Ovary (tissue), 9 donors: ENCODE measurements around the gene VKORC1. TPM values are rescaled to one million over a fixed set of nuclear protein-coding genes. Genes with fewer than 3 reads are reported as not detected.

Experiments
- DNase-seq, 5 donors: peaks; one replicate each; pipeline ENCODE4 v3.0.0-alpha.2; 2019 to 2020
- H3K27ac ChIP-seq, 2 donors: fragments of 200-600 bp; one replicate each; pipeline versions ENCODE4 v1.5.1 to v1.8.0; 2019 to 2022
- H3K27me3 ChIP-seq: fragments of 200-600 bp; one replicate; pipeline ENCODE4 v1.8.0; 2022
- H3K36me3 ChIP-seq: fragments of 200-600 bp; sonication (generic); one replicate; pipeline ENCODE4 v1.5.1; 2019
- H3K4me1 ChIP-seq: one replicate; pipeline ENCODE4 v1.8.1; 2013; ENCODE audit warnings: mild to moderate bottlenecking, moderate library complexity; ENCODE audit not compliant: insufficient read depth
- H3K4me3 ChIP-seq: fragments of 200-600 bp; sonication (generic); one replicate; pipeline ENCODE4 v1.5.1; 2017
- H3K9me3 ChIP-seq, 2 donors: fragments of 200-600 bp in 1 of 2; sonication (generic) in 1 of 2; one replicate each; pipeline versions ENCODE4 v1.5.1 to v1.8.1; 2013 to 2019; ENCODE audit warnings: mild to moderate bottlenecking in 1 of 2, moderate library complexity in 1 of 2
- EP300 ChIP-seq: sonication (generic); formaldehyde crosslinking; IDR thresholded peaks from one replicate; pipeline ENCODE4 v1.6.1; 2017; ENCODE audit warnings: antibody characterized with exemption
- POLR2A ChIP-seq: fragments of 450-650 bp; IDR thresholded peaks from one replicate; pipeline ENCODE4 v1.6.1; 2017; ENCODE audit warnings: antibody characterized with exemption, mild to moderate bottlenecking, moderate library complexity
- WGBS, 3 donors: extraction: QIAGEN DNeasy Blood & Tissue Kit in 1 of 3; methylation state at CpG; one replicate each; pipeline versions ENCODE4 v1.1.5 to v1.1.7; 2013 to 2017; 5-methylcytosine and 5-hydroxymethylcytosine counted together
- intact Hi-C, 4 donors: fragments of 100-400 bp; cut with DNase I; formaldehyde crosslinking; loops; one replicate each; pipeline versions ENCODE4 v1.11.0 to v1.15.1; 2022 to 2023
- polyA plus RNA-seq, 2 donors: library from polyadenylated mRNA; stranded (reverse); fragments of 200-250 nt in 1 of 2; fragments of 350-450 nt in 1 of 2; fragmentation: Illumina TruSeq in 1 of 2; extraction: RNeasy Lipid Tissue Mini Kit (QIAGEN cat#74804) in 1 of 2; gene quantifications; one replicate each; pipeline ENCODE4 v1.2.3, GENCODE V29; 2013 to 2014
- total RNA-seq, 7 donors: library from RNA; depleted of rRNA in 2 of 7; stranded (reverse); fragments of >200 nt in 2 of 7; fragmentation: NEBNext Ultra II Directional in 3 of 7; extraction: Animal tissue kit (Norgen Biotek cat#: 25700) in 3 of 7; gene quantifications; one replicate each; pipeline versions ENCODE4 v1.1.0 to v1.2.4, GENCODE V29; 2016 to 2023
- TF ChIP-seq, protein P1 (sequence below), 3 donors: fragments of 450-650 bp in 2 of 3; fragments of 200-600 bp in 1 of 3; IDR thresholded peaks; one replicate each; pipeline versions ENCODE4 v1.5.1 to v1.8.0; 2016 to 2022; ENCODE audit warnings: antibody characterized with exemption in 3 of 3, mild to moderate bottlenecking in 1 of 3
- donor health status: DM: no; HTN: no; CAD: no; lungs with moderate emphysema.
- donor health status: DM: no; HTN: no; CAD: no.
- donor health status: Bipolar disorder and iron deficiency.
- donor health status: DM: yes; HTN: yes; CAD: no.
- donor health status: DM: no; HTN: no; CAD: no.
- donor health status: DM: yes; HTN: yes; CAD: no.

VKORC1 gene
- total and polyA plus RNA-seq, 9 donors, result 72.1 to 141 (median 86.4) TPM

DNA sequence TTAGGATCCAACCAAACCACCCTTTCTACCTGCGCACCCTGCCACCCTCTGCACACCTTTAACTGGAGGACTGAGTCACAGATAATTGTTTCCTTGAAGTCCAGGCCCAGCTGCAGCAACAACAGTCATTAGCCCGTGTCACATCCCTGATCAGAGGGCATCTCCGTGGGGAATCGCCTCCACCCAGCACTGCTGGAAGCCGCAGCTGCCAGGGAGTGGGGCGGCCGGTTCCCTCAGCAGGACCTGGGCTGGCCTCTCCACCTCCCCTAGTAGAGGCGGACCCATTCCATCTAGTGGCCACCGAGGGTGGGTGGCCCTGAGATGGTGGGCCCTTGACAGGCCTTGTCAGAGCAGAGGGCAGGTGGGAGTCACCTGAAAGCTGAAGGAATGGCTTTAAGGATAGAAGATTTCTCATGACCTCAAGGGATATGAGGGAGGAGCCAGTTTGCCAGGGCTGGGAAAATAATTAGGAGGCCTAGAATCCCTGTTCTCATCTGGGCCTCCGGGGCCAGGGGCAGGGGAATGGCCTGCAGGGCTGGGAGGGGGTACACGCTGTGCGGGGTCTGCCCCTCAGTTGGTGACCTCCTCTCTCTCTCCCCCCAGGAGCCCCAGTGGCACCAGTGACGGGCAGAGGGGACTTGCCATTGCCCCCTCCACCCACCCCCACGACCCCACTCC lies 12.1 kb downstream of the VKORC1 start:
- DNase-seq, result peak in 1 of 5 donors; percentile 16
- Histone ChIP-seq H3K27me3 (no peaks in the 10 kb centered on the region), H3K9me3 (no peaks in the 10 kb centered on the region), H3K4me1 (peaks cover 2% of the 10 kb centered on the region), H3K36me3 (no peaks in the 10 kb centered on the region), H3K27ac (no peak overlapping the region), H3K4me3 (no peak overlapping the region)
- WGBS, 3 donors, result 62 to 76% (median 63%) methylated on average over 13 to 14 of the region's 14 CpGs
- intact Hi-C loops, result loop anchor here in 1 of 4 donors (10.0 kb wide), 1 partner anchor 102 kb away; the partner anchor contains the start of gene FUS
- TF ChIP-seq EP300 (no peak), POLR2A (no peak)
- TF ChIP-seq, protein P1, sequence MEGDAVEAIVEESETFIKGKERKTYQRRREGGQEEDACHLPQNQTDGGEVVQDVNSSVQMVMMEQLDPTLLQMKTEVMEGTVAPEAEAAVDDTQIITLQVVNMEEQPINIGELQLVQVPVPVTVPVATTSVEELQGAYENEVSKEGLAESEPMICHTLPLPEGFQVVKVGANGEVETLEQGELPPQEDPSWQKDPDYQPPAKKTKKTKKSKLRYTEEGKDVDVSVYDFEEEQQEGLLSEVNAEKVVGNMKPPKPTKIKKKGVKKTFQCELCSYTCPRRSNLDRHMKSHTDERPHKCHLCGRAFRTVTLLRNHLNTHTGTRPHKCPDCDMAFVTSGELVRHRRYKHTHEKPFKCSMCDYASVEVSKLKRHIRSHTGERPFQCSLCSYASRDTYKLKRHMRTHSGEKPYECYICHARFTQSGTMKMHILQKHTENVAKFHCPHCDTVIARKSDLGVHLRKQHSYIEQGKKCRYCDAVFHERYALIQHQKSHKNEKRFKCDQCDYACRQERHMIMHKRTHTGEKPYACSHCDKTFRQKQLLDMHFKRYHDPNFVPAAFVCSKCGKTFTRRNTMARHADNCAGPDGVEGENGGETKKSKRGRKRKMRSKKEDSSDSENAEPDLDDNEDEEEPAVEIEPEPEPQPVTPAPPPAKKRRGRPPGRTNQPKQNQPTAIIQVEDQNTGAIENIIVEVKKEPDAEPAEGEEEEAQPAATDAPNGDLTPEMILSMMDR (IDR thresholded peaks at IDR 0.05), result no peak

DNA sequence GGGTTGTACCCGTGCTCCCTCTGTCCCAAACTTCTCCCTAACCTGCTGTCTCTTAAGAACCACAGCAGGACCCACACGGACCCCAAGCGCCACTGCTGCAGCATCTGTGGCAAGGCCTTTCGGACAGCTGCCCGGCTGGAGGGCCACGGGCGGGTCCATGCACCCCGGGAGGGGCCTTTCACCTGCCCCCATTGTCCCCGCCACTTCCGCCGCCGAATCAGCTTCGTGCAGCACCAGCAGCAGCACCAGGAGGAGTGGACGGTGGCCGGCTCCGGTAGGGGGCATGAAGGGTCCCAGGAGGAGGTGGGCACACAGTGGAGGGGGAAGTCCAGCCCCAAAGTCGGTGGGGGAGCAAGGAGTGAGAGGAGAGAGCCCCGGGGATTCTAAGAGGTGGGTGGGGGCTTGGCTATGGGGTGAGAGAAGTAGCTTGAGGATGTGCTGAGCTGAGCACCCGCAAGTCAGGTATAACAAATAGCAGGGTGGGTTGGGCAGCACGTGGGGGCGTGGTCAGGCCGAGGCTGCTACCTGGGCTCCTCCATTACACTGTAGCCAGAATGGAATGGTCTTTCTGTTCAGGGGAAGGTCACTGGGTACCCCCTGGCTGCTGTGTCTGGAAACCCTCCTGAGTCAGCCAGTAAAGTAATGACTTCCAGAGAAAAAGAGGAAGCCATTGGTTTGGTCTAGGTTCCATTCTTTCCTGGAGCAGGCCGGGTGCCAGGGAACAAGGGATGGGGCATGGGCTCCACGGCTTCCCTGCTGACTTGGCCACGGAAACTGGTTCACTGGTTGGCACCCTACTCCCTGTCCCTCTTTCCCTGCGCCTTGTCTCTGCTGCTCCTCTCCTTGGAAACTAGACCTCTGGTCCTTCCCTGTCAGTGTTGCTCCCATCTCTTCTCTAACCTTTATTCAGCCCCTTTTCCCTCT lies 12.9 kb downstream of the VKORC1 start:
- Histone ChIP-seq H3K27ac (no peak overlapping the region), H3K27me3 (no peaks in the 10 kb centered on the region), H3K4me1 (peaks cover 2% of the 10 kb centered on the region), H3K9me3 (no peaks in the 10 kb centered on the region), H3K36me3 (no peaks in the 10 kb centered on the region), H3K4me3 (no peak overlapping the region)
- 77 to 81% (median 78%) methylated on average over 26 of the region's 26 CpGs for WGBS, 3 donors
- intact Hi-C loops, result loop anchor here in 1 of 4 donors (10.0 kb wide), 1 partner anchor 103 kb away; the partner anchor contains the start of gene FUS
- no peak for DNase-seq
- no peak for TF ChIP-seq EP300
- no peak for TF ChIP-seq POLR2A
- TF ChIP-seq, protein P1 (IDR thresholded peaks at IDR 0.05), result no peak

DNA sequence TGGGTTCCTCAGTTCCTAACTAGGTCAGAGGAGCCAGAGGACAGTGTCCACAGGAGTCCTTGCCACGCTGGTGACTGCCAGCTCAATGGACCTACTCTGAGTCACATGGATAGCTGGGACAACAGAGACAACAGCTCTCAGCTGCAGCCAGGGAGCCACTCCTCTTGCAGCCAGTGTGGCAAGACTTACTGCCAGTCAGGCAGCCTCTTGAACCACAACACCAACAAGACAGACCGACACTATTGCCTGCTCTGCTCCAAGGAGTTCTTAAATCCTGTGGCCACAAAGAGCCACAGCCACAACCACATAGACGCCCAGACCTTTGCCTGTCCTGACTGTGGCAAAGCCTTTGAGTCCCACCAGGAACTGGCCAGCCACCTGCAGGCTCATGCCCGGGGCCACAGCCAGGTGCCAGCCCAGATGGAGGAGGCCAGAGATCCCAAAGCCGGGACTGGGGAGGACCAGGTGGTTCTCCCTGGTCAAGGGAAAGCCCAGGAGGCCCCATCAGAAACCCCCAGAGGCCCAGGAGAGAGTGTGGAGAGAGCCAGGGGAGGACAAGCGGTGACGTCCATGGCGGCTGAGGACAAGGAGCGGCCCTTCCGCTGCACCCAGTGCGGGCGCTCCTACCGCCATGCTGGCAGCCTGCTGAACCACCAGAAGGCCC lies 13.7 kb downstream of the VKORC1 start:
- H3K27me3 ChIP-seq, result no peaks in the 10 kb centered on the region
- peaks cover 2% of the 10 kb centered on the region for H3K4me1 ChIP-seq
- no peak overlapping the region for H3K27ac ChIP-seq
- no peak overlapping the region for H3K4me3 ChIP-seq
- H3K9me3 ChIP-seq, result no peaks in the 10 kb centered on the region
- TF ChIP-seq POLR2A, result no peak
- TF ChIP-seq, protein P1 (IDR thresholded peaks at IDR 0.05), result no peak
- TF ChIP-seq EP300, result no peak
- 91 to 94% (median 93%) methylated on average over 13 of the region's 13 CpGs for WGBS, 3 donors
- H3K36me3 ChIP-seq, result no peaks in the 10 kb centered on the region
- intact Hi-C loops, result loop anchor here in 1 of 4 donors (10.0 kb wide), 1 partner anchor 104 kb away; the partner anchor contains the start of gene FUS
- DNase-seq, result no peak

DNA sequence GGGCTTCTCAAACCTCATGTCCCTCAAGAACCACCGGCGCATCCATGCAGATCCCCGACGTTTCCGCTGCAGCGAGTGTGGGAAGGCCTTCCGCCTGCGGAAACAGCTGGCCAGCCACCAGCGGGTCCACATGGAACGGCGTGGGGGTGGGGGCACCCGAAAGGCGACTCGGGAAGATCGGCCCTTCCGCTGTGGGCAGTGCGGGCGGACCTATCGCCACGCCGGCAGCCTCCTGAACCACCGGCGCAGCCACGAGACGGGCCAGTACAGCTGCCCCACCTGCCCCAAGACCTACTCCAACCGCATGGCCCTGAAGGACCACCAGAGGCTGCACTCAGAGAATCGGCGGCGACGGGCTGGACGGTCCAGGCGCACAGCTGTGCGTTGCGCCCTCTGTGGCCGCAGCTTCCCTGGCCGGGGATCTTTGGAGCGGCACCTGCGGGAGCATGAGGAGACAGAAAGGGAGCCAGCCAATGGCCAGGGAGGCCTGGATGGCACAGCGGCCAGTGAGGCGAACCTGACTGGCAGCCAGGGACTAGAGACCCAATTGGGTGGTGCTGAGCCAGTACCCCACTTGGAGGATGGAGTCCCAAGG lies 14.5 kb downstream of the VKORC1 start:
- H3K9me3 ChIP-seq, result no peaks in the 10 kb centered on the region
- WGBS, 3 donors, result 91 to 95% (median 94%) methylated on average over 39 to 40 of the region's 40 CpGs
- DNase-seq, result no peak
- TF ChIP-seq EP300, result no peak
- TF ChIP-seq, protein P1 (IDR thresholded peaks at IDR 0.05), result no peak
- no peak for TF ChIP-seq POLR2A
- H3K27me3 ChIP-seq, result no peaks in the 10 kb centered on the region
- H3K27ac ChIP-seq, result no peak overlapping the region
- intact Hi-C loops, result loop anchor here in 1 of 4 donors (10.0 kb wide), 1 partner anchor 105 kb away; the partner anchor contains the start of gene FUS
- no peaks in the 10 kb centered on the region for H3K36me3 ChIP-seq
- peaks cover 2% of the 10 kb centered on the region for H3K4me1 ChIP-seq
- H3K4me3 ChIP-seq, result no peak overlapping the region
